HepG2 (cell line): ENCODE measurements around the gene KIF5B. TPM values are rescaled to one million over a fixed set of nuclear protein-coding genes. Genes with fewer than 3 reads are reported as not detected.

Experiments
- ATAC-seq: fragments of 200-7000 bp; cut with Tn5 transposase; 3 replicates; pipeline ENCODE4 v1.9.1; 2020; ENCODE audit warnings: mild to moderate bottlenecking, moderate library complexity
- BruUV-seq: library from RNA; stranded (reverse); fragments of 400-500 nt; replicated peaks from 2 replicates; lab custom pipeline; 2021; lab: Mats Ljungman, UMichigan
- CTCF ChIA-PET: fragments of 300-600 bp; formaldehyde crosslinking; extraction: SDS; loops from one replicate; lab custom pipeline; 2021; ENCODE audit warnings: low total read pairs, inconsistent platforms, low intra/inter-chr PET ratio; lab: Yijun Ruan, JAX
- POLR2A ChIA-PET: fragments of 350-600 bp; sonication (Branson Sonifier 250); formaldehyde crosslinking; loops from one replicate; lab custom pipeline; 2020; ENCODE audit warnings: antibody characterized with exemption, inconsistent platforms; lab: Yijun Ruan, JAX
- DNase-seq: peaks from one replicate; pipeline ENCODE4 v3.0.0-alpha.2; 2015; ENCODE audit warnings: low spot score
- FAIRE-seq: peaks from 3 replicates; lab custom pipeline; 2011; peaks lifted over from hg19 to GRCh38; lab: Jason Lieb, UNC
- H2AFZ ChIP-seq: one replicate; pipeline ENCODE4 v1.6.1; 2011; ENCODE audit warnings: low read length, inconsistent platforms
- H3K27ac ChIP-seq: fragments of 300-600 bp; 3 replicates; pipeline ENCODE4 v1.8.0; 2011; ENCODE audit warnings: mixed run types, mild to moderate bottlenecking, mixed read lengths, low read length, inconsistent platforms; ENCODE audit not compliant: insufficient read depth; ENCODE audit errors: extremely low read length
- H3K27me3 ChIP-seq, 2 experiments: fragments of 200-600 bp in 1 of 2; 2 replicates in 1 of 2; 3 replicates in 1 of 2; pipeline versions ENCODE4 v1.6.0 to v1.8.0; 2011; ENCODE audit warnings: low read length in 2 of 2, mild to moderate bottlenecking in 2 of 2, moderate library complexity in 2 of 2, inconsistent platforms in 1 of 2; ENCODE audit not compliant: insufficient read depth in 2 of 2, control insufficient read depth in 1 of 2
- H3K36me3 ChIP-seq, 2 experiments: fragments of 200-600 bp in 1 of 2; replicated peaks in 1 of 2; 2 replicates in 1 of 2; 3 replicates in 1 of 2; pipeline versions ENCODE4 v1.5.1 to v1.8.0; 2011; ENCODE audit warnings: low read length in 2 of 2, inconsistent platforms in 1 of 2; ENCODE audit not compliant: insufficient read depth in 2 of 2, control insufficient read depth in 1 of 2
- H3K4me1 ChIP-seq: 2 replicates; pipeline ENCODE4 v1.5.1; 2012; ENCODE audit warnings: low read length, inconsistent platforms; ENCODE audit not compliant: insufficient read depth
- H3K4me2 ChIP-seq: 2 replicates; pipeline ENCODE4 v1.6.0; 2011; ENCODE audit warnings: low read depth, low read length, inconsistent platforms
- H3K4me3 ChIP-seq, 3 experiments: fragments of 200-600 bp in 1 of 3; sonication (generic), shearing (Covaris generic) in 1 of 3; replicated peaks in 1 of 3; 2 replicates each; pipeline ENCODE4 v1.5.1; 2011 to 2016; ENCODE audit warnings: low read length in 3 of 3, inconsistent platforms in 2 of 3, low read depth in 2 of 3, mild to moderate bottlenecking in 2 of 3, control low read depth in 1 of 3, mixed read lengths in 1 of 3; ENCODE audit not compliant: insufficient read depth in 1 of 3
- H3K79me2 ChIP-seq: one replicate; pipeline ENCODE4 v1.6.1; 2011; ENCODE audit warnings: low read length, inconsistent platforms; ENCODE audit not compliant: insufficient read depth
- H3K9ac ChIP-seq: 2 replicates; pipeline ENCODE4 v1.6.0; 2011; ENCODE audit warnings: mild to moderate bottlenecking, low read depth, low read length, inconsistent platforms; ENCODE audit not compliant: insufficient read depth
- H3K9me3 ChIP-seq: 2 replicates; pipeline ENCODE4 v1.5.1; 2012; ENCODE audit warnings: mild to moderate bottlenecking, low read length
- H4K20me1 ChIP-seq: 2 replicates; pipeline ENCODE4 v1.6.0; 2011; ENCODE audit warnings: inconsistent platforms, mild to moderate bottlenecking, low read length, moderate library complexity; ENCODE audit not compliant: insufficient read depth
- ARID3A ChIP-seq: IDR thresholded peaks from 2 replicates; pipeline ENCODE4 v1.6.1; 2012; ENCODE audit warnings: low read depth, low read length, improper control_type of control experiment
- BCL3 ChIP-seq: sonication (generic); formaldehyde crosslinking; IDR thresholded peaks from 2 replicates; pipeline ENCODE4 v1.5.1; 2020; ENCODE audit warnings: mild to moderate bottlenecking, missing genetic modification reagents, moderate library complexity
- BCLAF1 ChIP-seq: fragments of 450-650 bp; IDR thresholded peaks from 2 replicates; pipeline ENCODE4 v1.6.1; 2017; ENCODE audit warnings: mild to moderate bottlenecking
- DRAP1 ChIP-seq: IDR thresholded peaks from 2 replicates; pipeline ENCODE4 v1.6.1; 2016; ENCODE audit warnings: missing genetic modification reagents, missing compliant biosample characterization
- FIP1L1 ChIP-seq: fragments of 200-400 bp; formaldehyde crosslinking; IDR thresholded peaks from 2 replicates; pipeline ENCODE4 v1.6.1; 2018; ENCODE audit warnings: low read depth, mild to moderate bottlenecking, low read length, moderate library complexity, borderline replicate concordance; ENCODE audit not compliant: insufficient read depth
- NFYB ChIP-seq: sonication (generic); formaldehyde crosslinking; IDR thresholded peaks from 2 replicates; pipeline ENCODE4 v1.4.0; 2020; ENCODE audit warnings: missing genetic modification reagents
- SUZ12 ChIP-seq: fragments of 150-350 bp; IDR thresholded peaks from 2 replicates; pipeline ENCODE4 v1.6.1; 2014; ENCODE audit warnings: low read depth, low read length
- THRA ChIP-seq: sonication (generic); formaldehyde crosslinking; IDR thresholded peaks from 2 replicates; pipeline ENCODE4 v1.4.0; 2020; ENCODE audit warnings: missing genetic modification reagents, borderline replicate concordance
- TMF1 ChIP-seq: sonication (generic); formaldehyde crosslinking; IDR thresholded peaks from 2 replicates; pipeline ENCODE4 v1.8.1; 2022; ENCODE audit warnings: low read depth, missing genetic modification reagents
- ZBTB46 ChIP-seq: sonication (generic); formaldehyde crosslinking; IDR thresholded peaks from 2 replicates; pipeline ENCODE4 v1.4.0; 2020; ENCODE audit warnings: mild to moderate bottlenecking, missing genetic modification reagents, borderline replicate concordance
- ZNF235 ChIP-seq: sonication (generic); formaldehyde crosslinking; IDR thresholded peaks from 2 replicates; pipeline ENCODE4 v1.8.1; 2023; ENCODE audit warnings: mild to moderate bottlenecking, missing genetic modification reagents, borderline replicate concordance
- ZNF674 ChIP-seq: sonication (generic); formaldehyde crosslinking; IDR thresholded peaks from 2 replicates; pipeline ENCODE4 v1.5.0; 2020; ENCODE audit warnings: low read depth, mild to moderate bottlenecking, missing genetic modification reagents
- ZNF768 ChIP-seq: sonication (generic); formaldehyde crosslinking; IDR thresholded peaks from 2 replicates; pipeline ENCODE4 v1.4.0; 2020; ENCODE audit warnings: missing genetic modification reagents
- ZNF772 ChIP-seq: sonication (generic); formaldehyde crosslinking; IDR thresholded peaks from 2 replicates; pipeline ENCODE4 v1.5.0; 2020; ENCODE audit warnings: mild to moderate bottlenecking, missing genetic modification reagents
- ZSCAN20 ChIP-seq: sonication (generic); formaldehyde crosslinking; IDR thresholded peaks from 2 replicates; pipeline ENCODE4 v1.4.0; 2020; ENCODE audit warnings: missing genetic modification reagents, mild to moderate bottlenecking, borderline replicate concordance
- ZZZ3 ChIP-seq: sonication (generic); formaldehyde crosslinking; IDR thresholded peaks from 2 replicates; pipeline ENCODE4 v1.4.0; 2020; ENCODE audit warnings: missing genetic modification reagents, mild to moderate bottlenecking, borderline replicate concordance
- WGBS: methylation state at CpG from one replicate; pipeline ENCODE4 v1.1.6; 2017; ENCODE audit warnings: low lambda C conversion rate; 5-methylcytosine and 5-hydroxymethylcytosine counted together
- in situ Hi-C: cut with HindIII; loops from 2 replicates; pipeline ENCODE4 v1.10.0; 2017; ENCODE audit warnings: low pct_unique_long_range_greater_than_20kb; ENCODE audit not compliant: extremely low pct_ligation_motif_present
- intact Hi-C: fragments of 100-400 bp; cut with micrococcal nuclease; formaldehyde crosslinking; loops from one replicate; pipeline ENCODE4 v1.10.0; 2022; ENCODE audit not compliant: unreplicated experiment
- polyA plus RNA-seq, 8 experiments: library from polyadenylated mRNA; depleted of rRNA in 3 of 8; stranded (reverse) in 7 of 8; unstranded in 1 of 8; fragments of >200 nt; fragmentation: Illumina TruSeq in 4 of 8; extraction: Trizol in 4 of 8; gene quantifications; 2 replicates each; pipeline versions ENCODE4 v1.2.1 to v1.2.3, GENCODE V29; 2011 to 2016; ENCODE audit warnings: low read depth in 4 of 8, missing spikeins in 1 of 8, mixed read lengths in 1 of 8; ENCODE audit not compliant: insufficient read depth in 1 of 8
- total RNA-seq, 5 experiments: library from RNA; depleted of rRNA; stranded (reverse); fragments of >200 nt; fragmentation: Illumina TruSeq; extraction: Trizol; gene quantifications; 2 replicates each; pipeline ENCODE4 v1.2.3, GENCODE V29; 2016; ENCODE audit warnings: low read depth in 1 of 5

Gene KIF5B
- total and polyA plus RNA-seq, 2 of the 13 experiments (the other 11 are each of a cell fraction or from before 2014, with no cell fraction given), result 34.3 to 133 TPM

GRCh38 chr10:32046151-32046550 lies 10.1 kb downstream of the KIF5B start:
- in situ Hi-C loops (no loop called here), intact Hi-C loops (no loop called here)
- H3K36me3 ChIP-seq, result peaks cover 18 to 70% of the 10 kb centered on the region in 2 experiments
- H4K20me1 ChIP-seq, result peaks cover 88% of the 10 kb centered on the region
- FAIRE-seq, result no peak
- H3K79me2 ChIP-seq, result peaks cover 98% of the 10 kb centered on the region
- no peaks in the 10 kb centered on the region for H3K9me3 ChIP-seq
- H3K27me3 ChIP-seq, result no peaks in the 10 kb centered on the region
- no peak overlapping the region for H3K9ac ChIP-seq
- ChIA-PET CTCF (no interaction called here), POLR2A (no interaction called here)
- BruUV-seq, result no TSS peak
- no peak overlapping the region for H3K4me2 ChIP-seq
- no peak for DNase-seq
- no peak for ATAC-seq
- H2AFZ ChIP-seq, result no peak overlapping the region
- no peak overlapping the region for H3K27ac ChIP-seq
- 95% methylated on average over 3 of the region's 3 CpGs for WGBS
- H3K4me3 ChIP-seq, result no peak overlapping the region
- H3K4me1 ChIP-seq, result peaks cover 78% of the 10 kb centered on the region
- no peak for TF ChIP-seq THRA (CRISPR knock-in tag)
- no peak for TF ChIP-seq ZNF674
- no peak for TF ChIP-seq ZSCAN20 (CRISPR knock-in tag)
- TF ChIP-seq ZNF235 (CRISPR knock-in tag), result no peak
- TF ChIP-seq DRAP1 (CRISPR knock-in tag), result no peak
- TF ChIP-seq ZBTB46, result no peak
- no peak for TF ChIP-seq ARID3A
- TF ChIP-seq BCL3 (CRISPR knock-in tag), result no peak
- TF ChIP-seq BCLAF1, result no peak
- TF ChIP-seq NFYB (CRISPR knock-in tag), result no peak
- TF ChIP-seq ZZZ3, result no peak
- no peak for TF ChIP-seq SUZ12
- no peak for TF ChIP-seq TMF1 (CRISPR knock-in tag)
- TF ChIP-seq ZNF768, result no peak
- TF ChIP-seq FIP1L1, result no peak
- TF ChIP-seq ZNF772 (CRISPR knock-in tag), result no peak
